ENCODE results near the gene CYP19A1.

The CYP19A1 gene

GRCh38 chr15:51335538-51336410 lies 2.6 kb downstream of the CYP19A1 start:
- no peak overlapping the region for H3K4me2 ChIP-seq (ENCODE audit: low read length)
- H3K9ac ChIP-seq = no peak overlapping the region
- no peak overlapping the region for H2AFZ ChIP-seq
- no peaks in the 10 kb centered on the region for H3K36me3 ChIP-seq (ENCODE audit: control insufficient read depth, insufficient read depth, low read length)
- no peaks in the 10 kb centered on the region for H3K9me3 ChIP-seq (ENCODE audit: control insufficient read depth, low read length)
- H3K4me1 ChIP-seq = no peaks in the 10 kb centered on the region
- H3K79me2 ChIP-seq = no peaks in the 10 kb centered on the region
- no peak for TF ChIP-seq CTCF (IDR thresholded peaks at IDR 0.05)
- no peak overlapping the region for H3K4me3 ChIP-seq (ENCODE audit: low read depth, low read length)
- H3K27me3 ChIP-seq (ENCODE audit: control insufficient read depth, insufficient read depth, low read length) = no peaks in the 10 kb centered on the region
- no peak overlapping the region for H3K27ac ChIP-seq

GRCh38 chr15:51335087-51335486 lies 3.3 kb downstream of the CYP19A1 start:
- H3K4me3 ChIP-seq (ENCODE audit: low read depth, low read length) = no peak overlapping the region
- H3K27ac ChIP-seq = no peak overlapping the region

GRCh38 chr15:51334011-51334451 lies 4.4 kb downstream of the CYP19A1 start:
- no peaks in the 10 kb centered on the region for H3K4me1 ChIP-seq

More at GRCh38 chr15:51335087-51335486, 3.3 kb downstream of the CYP19A1 start:
- Histone ChIP-seq H3K4me1 (no peaks in the 10 kb centered on the region), H3K79me2 (no peaks in the 10 kb centered on the region), H3K36me3 (ENCODE audit: control insufficient read depth, insufficient read depth, low read length) (no peaks in the 10 kb centered on the region), H3K9me3 (ENCODE audit: control insufficient read depth, low read length) (no peaks in the 10 kb centered on the region), H2AFZ (no peak overlapping the region), H3K27me3 (ENCODE audit: control insufficient read depth, insufficient read depth, low read length) (no peaks in the 10 kb centered on the region), H3K9ac (no peak overlapping the region), H3K4me2 (ENCODE audit: low read length) (no peak overlapping the region)
- TF ChIP-seq CTCF (IDR thresholded peaks at IDR 0.05) = no peak

GRCh38 chr15:51333571-51333970 lies 4.8 kb downstream of the CYP19A1 start:
- no peaks in the 10 kb centered on the region for H3K9me3 ChIP-seq (ENCODE audit: control insufficient read depth, low read length)

More at GRCh38 chr15:51334011-51334451, 4.4 kb downstream of the CYP19A1 start:
- no peaks in the 10 kb centered on the region for H3K27me3 ChIP-seq (ENCODE audit: control insufficient read depth, insufficient read depth, low read length)
- no peak overlapping the region for H3K4me2 ChIP-seq (ENCODE audit: low read length)
- H3K9me3 ChIP-seq (ENCODE audit: control insufficient read depth, low read length) = no peaks in the 10 kb centered on the region
- no peak for TF ChIP-seq CTCF (IDR thresholded peaks at IDR 0.05)
- no peak overlapping the region for H3K9ac ChIP-seq
- H3K27ac ChIP-seq = no peak overlapping the region
- no peak overlapping the region for H2AFZ ChIP-seq
- H3K36me3 ChIP-seq (ENCODE audit: control insufficient read depth, insufficient read depth, low read length) = no peaks in the 10 kb centered on the region
- H3K4me3 ChIP-seq (ENCODE audit: low read depth, low read length) = no peak overlapping the region
- no peaks in the 10 kb centered on the region for H3K79me2 ChIP-seq

More at GRCh38 chr15:51333571-51333970, 4.8 kb downstream of the CYP19A1 start:
- no peaks in the 10 kb centered on the region for H3K79me2 ChIP-seq
- H3K27ac ChIP-seq = no peak overlapping the region
- H3K9ac ChIP-seq = no peak overlapping the region
- no peaks in the 10 kb centered on the region for H3K36me3 ChIP-seq (ENCODE audit: control insufficient read depth, insufficient read depth, low read length)
- no peak overlapping the region for H3K4me2 ChIP-seq (ENCODE audit: low read length)
- no peak overlapping the region for H3K4me3 ChIP-seq (ENCODE audit: low read depth, low read length)
- TF ChIP-seq CTCF (IDR thresholded peaks at IDR 0.05) = no peak
- no peaks in the 10 kb centered on the region for H3K4me1 ChIP-seq
- H2AFZ ChIP-seq = no peak overlapping the region
- H3K27me3 ChIP-seq (ENCODE audit: control insufficient read depth, insufficient read depth, low read length) = no peaks in the 10 kb centered on the region
